Stimulated activated CD4-positive, alpha-beta T cell treated with anti-CD3 and anti-CD28 coated beads, Interleukin-12 subunit alpha, Interleukin-12 subunit beta, amount 100 ng/mL, for 48 hours (primary cell): ENCODE results near the gene PDZRN4.
"Not testable (repeated sequence)": the region's sequence is repeated elsewhere in the genome, so short reads cannot be mapped to it uniquely, and the experiment has no call there.

Experiments
- DNase-seq, 3 donors: peaks; one replicate each; pipeline ENCODE4 v3.0.0-alpha.2; 2020; ENCODE audit warnings: low read depth in 2 of 3, low spot score in 1 of 3

The PDZRN4 gene

DNA sequence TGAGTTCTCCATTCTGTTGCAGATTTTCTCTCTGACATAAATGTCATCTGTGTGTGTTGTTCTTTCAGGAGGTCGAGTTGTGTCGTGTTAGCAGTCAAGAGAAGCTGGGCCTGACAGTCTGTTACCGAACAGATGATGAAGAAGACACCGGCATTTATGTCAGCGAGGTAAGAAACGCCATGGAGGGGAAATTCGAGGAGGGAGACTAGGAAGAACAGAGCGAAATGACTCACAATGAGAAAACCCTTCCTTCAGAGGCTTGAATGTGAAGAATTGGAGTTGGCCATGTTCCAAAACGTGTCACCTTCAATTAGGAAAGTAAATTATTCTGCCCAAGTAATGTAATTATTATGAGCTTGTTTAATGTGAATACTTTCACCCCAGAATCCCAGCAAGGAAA lies 364.5 kb downstream of the PDZRN4 start:
- no peak for DNase-seq

DNA sequence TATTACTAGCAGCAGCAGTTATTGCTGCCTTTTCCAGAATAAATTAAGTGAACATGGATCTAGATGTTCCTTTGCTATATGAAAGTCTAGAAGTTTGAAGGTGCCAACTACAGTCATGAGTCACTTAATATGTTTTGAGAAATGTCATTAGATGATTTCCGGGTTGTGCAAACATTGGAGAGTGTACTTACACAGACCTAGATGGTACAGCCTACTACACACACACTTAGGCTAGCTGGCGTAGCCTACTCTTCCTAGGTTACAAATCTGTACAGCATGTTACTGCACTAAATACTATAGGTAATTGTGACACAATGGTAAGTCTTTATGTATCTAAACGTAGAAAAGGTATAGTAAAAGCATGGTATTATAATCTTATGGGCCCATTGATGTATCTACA lies 368.1 kb downstream of the PDZRN4 start:
- DNase-seq: no peak

DNA sequence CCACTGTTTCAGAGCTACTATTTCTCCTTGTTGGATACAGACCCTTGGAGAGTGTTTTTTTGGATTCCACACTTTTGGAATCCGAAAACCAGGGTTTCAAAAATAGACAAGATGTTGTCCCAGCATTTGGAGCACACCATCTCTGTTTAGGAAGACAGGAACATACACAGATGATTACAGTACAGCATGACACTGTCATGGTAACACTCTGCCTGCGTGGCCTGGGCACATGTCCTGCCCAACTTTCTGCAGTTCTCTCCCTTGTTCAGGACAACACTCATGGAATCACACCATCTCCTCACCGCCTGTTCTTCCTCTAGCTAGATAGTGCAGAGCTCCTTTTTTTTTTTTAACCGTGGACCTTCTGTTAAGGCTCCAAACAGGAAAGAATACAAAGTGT lies 369.2 kb downstream of the PDZRN4 start:
- DNase-seq: no peak

DNA sequence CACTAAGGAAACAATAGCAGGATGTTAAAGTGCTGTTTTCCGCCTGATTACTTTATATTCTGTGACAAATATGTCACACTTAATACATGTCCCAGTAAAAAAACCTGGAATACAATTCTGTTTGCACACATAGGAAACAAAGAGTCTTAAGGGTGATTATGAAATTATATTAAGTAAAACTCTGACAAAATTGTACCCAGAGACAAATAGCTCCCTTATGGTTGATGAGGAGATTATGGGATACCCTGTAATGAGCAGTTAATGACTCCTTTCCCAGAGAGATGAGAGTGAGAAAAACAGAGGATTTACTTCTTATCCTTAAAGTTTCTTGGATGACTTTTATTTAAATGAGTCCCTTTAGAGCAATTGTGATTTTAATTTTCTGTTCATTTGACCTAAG lies 370.6 kb downstream of the PDZRN4 start:
- no peak for DNase-seq

DNA sequence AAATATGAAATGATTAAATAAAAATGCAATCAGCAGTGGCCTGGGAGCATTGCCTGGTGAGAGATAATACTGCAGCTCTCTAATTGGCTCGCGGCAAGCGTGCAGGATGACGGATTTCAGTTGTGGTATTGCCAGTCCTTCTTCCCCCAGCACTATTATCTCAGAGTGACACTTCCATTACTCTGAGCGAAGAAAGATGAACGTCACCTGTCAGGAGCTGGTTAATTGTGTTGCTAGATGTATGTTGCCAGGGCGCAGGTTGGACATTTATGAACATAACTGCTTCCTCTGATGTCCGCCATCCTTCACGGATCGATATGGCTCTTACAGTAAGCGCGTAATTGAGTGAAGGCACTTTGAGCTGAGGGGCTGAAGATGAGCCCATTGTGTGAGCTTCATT lies 374.9 kb downstream of the PDZRN4 start:
- DNase-seq: no peak

DNA sequence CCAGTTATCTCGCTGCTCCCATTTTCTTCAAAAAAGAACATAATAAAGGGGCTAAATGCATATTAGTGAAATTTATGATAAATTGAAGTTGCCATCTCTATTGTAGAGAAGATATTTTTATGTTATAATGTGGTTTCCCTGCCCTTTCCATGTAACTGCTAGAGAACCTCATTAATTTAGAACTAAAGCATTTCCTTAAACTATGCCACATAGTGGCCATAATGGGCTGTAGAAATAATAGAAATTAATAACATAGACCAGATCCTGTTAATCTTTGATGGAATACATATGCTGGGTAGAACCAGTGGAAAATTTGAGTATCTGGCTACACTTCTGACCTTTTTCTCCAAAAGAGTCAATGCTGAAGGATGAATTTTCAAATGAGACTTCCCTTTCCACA lies 376.7 kb downstream of the PDZRN4 start:
- no peak for DNase-seq

DNA sequence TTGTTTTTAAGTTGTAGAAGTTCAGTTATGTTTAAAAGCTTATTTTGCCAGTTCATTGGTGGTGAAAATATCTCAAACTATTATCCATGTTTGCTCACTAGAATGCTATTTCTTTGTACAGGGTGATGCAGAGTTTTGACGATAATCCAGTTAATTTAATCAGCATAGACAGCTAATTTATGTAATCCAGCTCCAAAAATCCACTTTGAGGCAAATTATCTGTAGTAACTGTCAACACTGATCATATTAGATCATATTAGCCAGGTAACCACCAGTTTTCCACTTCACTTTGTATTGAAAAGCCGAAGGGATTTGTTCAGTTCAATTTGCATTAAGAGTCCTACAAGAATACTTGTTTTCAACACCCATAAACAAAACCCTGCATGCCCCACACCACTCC lies 378.6 kb downstream of the PDZRN4 start:
- DNase-seq: no peak

DNA sequence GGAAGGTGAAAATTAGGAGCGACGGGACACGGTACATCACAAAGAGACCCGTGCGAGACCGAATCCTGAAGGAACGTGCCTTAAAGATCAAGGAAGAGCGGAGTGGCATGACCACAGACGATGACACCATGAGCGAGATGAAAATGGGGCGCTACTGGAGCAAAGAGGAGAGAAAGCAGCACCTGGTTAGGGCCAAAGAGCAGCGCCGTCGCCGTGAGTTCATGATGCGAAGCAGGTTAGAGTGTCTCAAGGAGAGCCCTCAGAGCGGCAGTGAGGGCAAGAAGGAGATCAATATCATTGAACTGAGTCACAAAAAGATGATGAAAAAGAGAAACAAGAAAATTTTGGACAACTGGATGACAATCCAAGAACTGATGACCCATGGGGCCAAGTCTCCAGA lies 385.3 kb downstream of the PDZRN4 start:
- DNase-seq: no peak

DNA sequence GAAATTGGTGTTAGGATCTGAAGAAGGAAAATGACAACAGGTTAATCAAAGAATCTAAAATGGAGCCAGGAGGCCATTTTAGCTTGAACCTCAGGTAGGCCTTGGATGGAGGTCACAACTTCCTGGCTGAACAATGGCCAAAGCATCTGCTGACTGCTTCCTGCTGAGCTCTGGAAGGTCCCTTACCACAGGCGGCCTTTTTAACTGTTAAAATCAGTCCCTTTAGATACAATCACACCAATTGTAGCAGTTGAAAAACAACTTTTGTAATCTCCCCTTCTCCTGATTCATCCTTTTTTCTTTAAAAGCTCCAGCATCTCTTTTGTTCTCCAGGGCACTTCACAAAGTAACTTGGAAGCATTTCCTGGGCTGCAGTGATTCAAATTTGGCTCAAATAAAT lies 388.8 kb downstream of the PDZRN4 start:
- no peak for DNase-seq

DNA sequence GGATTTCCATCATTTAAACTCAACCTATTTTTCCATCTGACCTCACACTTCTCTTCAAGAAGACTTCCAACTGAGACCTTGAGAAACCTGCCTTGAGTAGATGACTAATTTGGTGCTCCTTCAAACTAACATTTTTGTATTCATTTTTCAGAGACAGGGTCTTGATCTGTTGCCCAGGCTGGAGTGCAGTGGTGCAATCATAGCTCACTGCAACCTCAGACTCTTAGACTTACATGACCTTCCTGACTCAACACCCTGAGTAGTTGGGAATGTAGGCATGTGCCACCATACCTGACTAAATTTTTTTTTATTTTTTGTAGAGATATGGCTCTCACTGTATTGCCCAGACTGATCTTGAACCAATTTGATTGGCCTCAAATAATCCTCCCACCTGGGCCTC lies 389.9 kb downstream of the PDZRN4 start:
- DNase-seq: no peak

DNA sequence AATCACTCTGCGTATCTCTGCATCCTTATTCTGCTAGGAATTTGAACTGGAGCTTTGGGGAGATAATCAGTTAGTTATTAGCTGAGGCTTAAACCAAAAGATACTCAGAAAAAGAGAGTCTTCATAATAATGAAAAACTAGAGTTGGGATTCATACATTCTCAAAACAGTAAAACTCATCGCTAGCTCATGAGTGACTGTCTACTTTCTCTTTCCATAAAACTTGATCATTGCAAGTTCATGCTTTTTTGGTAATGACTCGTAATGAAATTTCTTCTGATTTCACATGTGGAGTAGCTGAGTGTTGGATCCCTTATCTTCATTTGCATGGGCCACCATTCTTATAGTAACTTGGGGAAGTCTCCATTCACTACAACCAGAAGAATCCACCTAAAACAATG lies 397.7 kb downstream of the PDZRN4 start:
- DNase-seq: no peak

DNA sequence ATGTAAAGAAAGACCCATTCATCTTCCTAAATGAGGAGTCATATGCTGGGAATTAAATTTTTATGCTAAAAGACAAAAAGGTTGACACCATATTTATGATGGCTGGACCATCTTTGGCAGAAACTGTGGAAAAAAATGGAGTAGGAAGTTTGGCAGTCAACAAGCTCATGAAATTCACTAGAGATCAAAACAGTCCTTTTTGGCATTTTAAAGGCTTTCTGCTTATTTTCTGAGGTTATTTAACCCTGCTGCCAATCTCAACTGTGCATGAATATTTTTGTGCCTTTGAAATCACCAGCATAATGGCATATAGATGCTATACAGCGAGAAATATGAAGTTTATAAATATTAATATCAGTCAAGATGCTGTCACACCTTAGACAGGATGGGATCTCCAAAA lies 399.5 kb downstream of the PDZRN4 start:
- DNase-seq: no peak

DNA sequence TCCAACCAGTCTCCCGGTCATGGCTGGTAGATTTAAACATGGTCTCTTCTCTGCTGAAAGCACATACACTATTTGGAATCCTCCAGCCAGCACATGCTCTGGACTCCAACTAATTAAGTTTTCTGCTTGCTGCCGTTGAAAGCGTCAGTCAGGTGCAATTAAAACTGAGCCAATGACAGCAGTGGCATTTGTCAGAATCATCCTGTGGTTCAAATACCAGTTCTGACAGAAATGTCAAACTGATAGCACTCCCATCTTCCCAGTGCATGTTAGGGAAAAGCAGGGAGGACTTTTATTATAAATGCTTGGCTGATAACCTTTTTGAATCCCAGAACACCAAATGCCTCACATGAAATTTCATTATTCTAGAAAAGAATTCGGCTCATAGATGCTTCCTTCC lies 401.8 kb downstream of the PDZRN4 start:
- DNase-seq: no peak

DNA sequence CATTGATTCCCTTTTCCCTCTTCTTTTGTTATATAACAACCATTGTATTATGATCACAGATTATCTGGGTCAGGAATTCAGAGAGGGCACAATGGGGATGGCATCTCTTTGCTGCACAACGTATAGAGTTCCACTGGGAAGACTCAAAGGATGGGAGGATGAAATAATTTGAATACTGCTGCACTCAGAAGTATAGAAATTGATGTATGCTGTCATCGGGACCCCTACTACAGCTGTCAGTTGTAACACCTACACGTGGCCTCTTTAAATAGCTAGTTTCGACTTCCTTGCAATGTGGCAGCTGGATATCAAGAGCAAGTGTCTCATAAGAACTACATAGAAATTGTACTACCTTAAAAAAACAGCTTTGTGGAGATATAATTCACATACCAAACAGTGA lies 408.1 kb downstream of the PDZRN4 start:
- no peak for DNase-seq

DNA sequence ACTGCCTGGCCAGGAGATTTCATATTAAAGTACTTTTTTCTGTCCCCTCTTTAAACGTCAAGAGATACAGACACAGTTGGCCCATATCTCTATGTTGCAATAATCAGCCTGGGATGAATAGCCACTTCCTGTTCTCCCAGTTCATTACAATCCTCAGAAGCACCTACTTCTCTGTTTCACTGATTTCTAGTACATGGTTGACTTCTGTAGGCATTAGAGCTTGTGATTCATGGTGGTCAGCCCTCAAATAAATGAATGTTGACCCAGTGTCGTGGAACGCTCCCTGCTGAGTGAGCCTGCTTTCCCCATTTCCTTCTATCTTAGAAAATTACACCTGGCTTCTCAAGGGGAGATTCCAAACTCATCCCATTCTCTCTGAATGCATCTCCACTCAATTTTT lies 416.7 kb downstream of the PDZRN4 start:
- DNase-seq: no peak

DNA sequence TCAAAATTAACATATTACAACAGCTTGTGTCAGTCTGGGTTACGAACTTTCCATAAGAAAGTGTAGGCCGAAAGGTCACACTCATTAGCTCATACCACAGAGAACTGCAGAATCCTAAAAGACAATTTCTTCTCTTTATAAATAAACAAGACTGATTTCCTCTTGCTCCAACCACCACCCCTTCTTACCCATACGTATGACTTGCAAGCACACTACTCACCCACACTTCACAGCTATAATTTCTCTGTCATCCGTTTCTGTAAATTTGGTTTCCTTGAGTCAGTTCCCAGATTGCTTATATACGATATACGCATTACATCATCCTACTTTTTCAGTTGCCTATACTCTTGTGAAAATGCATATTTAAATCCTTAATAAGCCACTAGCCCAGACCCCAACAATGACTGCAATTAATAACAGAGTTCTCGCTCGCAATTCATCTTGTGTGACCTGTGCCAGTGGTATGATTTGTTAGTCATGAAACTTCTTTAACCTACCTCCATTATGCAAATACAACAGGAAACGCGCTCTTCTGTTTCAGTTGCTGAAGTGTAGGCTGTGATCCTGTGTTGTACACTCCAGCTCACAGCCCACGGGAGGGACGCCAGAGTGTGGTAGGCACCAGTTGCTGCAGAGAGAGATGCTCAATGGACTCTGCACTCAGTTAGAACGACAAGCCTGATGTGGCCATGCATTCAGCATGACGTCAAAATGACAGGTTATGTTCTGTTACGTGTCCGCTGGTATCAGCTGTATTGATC lies 417.6 kb downstream of the PDZRN4 start:
- no peak for DNase-seq

DNA sequence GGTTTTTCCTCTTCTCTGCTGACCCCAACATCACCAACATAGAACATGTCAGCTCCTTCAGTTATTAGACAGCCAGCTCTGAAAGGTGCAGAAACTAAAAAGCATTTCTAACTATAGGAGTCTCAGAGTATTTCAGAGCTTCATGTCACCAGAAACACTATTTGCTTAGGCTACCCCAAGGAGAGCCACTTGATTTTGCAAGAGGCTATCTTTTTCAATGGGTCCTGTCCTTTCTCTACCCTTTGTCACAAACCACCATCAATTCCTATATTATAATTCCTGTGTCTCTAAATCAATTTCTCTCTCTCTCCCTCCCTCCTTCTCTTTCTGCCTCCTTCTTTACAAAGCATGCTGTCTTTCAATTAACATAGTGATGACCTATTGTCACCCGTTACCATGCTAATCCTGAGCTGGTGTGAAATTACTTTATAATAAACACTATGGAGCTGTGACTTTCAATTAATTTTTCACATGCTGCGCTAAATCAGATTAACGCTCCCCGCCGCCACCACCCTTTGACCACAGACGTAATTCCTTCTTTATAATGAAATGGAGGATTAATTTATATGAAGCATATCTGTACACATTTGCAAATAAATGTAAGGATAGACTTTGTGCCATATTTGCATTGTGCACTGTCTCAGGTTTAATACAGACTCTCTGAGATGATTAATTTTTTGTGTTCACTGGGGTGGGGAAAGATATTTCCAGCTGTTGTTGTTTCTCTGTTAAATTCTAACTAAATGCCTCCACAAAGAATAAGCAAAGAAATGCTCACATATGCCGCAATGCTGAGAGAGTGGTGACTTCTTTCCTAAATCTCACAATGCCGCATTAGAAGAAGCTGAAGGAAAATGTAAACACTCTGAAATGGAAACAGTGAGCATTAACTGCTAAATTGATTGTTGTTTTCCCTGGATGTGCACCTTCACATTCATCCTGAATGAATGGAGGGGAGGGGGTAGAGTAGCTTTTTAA lies 418.6 kb downstream of the PDZRN4 start:
- DNase-seq: no peak

DNA sequence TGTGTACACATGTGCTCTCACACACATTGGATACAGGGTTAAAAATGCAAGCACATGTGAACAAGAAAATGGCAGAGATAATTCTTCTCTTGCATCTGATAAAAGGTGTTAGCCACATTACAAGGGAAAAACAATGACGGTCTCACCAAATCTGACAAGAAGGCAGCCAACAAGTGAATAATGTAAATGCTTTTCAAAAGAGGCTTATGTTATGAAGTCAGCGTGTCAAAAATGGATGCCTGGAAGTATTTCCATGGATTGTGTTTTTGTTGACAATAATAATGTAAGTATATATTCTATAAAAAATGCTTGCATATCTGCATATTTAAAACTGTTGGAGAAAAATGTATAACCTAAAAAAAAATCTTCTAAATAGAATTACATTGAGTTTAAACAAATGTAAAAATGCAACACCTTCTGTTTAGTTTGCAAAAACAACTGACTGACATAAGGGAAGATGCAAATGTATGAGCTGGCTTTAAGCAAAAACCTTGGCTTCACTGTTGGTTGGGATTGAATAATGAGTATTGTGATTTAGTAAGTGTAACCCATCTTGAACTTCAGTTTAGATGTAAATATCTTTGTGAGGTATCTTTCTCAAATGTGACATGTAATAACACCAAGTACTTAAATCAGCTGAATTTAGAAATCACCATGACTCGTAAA lies 424.9 kb downstream of the PDZRN4 start:
- DNase-seq: no peak

DNA sequence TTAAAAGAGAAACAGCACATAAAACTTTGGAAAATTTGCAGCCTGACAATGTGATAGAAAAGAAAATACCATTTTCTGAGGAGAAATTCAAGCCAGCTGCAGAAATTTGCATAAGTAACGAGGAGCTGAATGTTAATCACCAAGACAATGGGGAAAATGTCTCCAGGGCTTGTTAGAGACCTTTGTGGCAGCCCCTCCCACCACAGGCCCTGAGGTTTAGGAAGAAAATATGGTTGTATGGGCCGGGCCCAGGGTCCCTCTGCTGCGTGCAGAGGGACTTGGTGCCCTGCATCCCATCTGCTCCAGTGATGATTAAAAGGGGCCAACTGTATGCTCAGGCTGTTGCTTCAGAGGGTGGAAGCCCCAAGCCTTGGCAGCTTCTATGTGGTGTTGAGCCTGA lies 427.1 kb downstream of the PDZRN4 start:
- not testable (repeated sequence) for DNase-seq

DNA sequence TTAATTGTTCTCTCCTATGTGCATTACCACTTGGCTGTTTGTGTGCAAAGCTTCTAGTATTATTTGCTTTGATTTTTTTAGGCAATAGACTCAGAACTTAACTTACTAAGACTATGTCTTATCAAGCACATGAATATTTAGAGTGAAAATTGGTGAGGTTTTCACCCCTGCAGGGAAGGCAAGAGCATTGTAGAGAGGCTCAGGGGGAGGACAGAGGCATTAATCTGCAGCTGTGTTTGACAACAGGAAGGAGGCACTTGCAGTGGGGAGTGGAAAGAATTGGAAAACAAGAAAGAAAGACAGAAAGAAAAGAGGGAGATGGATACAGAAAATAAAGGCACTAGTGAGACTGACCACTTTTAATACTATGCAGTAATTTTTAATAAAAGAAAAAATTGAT lies 431.6 kb downstream of the PDZRN4 start:
- DNase-seq: no peak

DNA sequence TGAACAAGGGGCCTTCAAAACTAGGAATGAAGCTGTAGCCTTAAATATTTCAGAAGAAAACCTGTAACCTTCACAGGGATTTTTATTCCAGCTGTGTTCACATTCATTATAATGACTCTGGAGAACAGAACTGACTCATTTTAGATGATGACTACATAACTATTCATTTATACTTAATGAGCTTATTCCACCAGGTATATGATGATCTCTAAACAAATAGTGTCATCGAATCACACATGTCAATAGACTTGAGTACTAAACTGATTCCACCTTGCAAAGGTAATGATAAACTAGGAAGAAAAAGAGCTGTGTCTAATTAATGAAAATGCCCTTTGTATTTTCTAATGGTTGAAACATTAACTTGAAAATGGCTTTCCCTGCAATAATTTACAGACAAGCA lies 433.2 kb downstream of the PDZRN4 start:
- no peak for DNase-seq
